PC-9 (cell line): ENCODE data around the gene SUSD2. TPM values are rescaled to one million over a fixed set of nuclear protein-coding genes. Genes with fewer than 3 reads are reported as not detected.

Experiments
- BruUV-seq: library from RNA; stranded (reverse); fragments of 400-500 nt; replicated peaks from 2 replicates; lab custom pipeline; 2021; lab: Mats Ljungman, UMichigan
- CTCF ChIA-PET: fragments of 300-600 bp; sonication (Branson Sonifier 250); formaldehyde crosslinking; loops from one replicate; lab custom pipeline; 2022; ENCODE audit warnings: antibody characterized with exemption; lab: Charles Lee
- POLR2A ChIA-PET: fragments of 300-600 bp; sonication (Branson Sonifier 250); formaldehyde crosslinking; loops from one replicate; lab custom pipeline; 2022; ENCODE audit warnings: antibody characterized with exemption; ENCODE audit not compliant: unreplicated experiment; lab: Charles Lee
- DNase-seq, 2 experiments: peaks; one replicate each; pipeline versions ENCODE4 v3.0.0 to v3.0.0-alpha.2; 2015 to 2022; ENCODE audit warnings: mixed read lengths in 1 of 2
- H2AFZ ChIP-seq: fragments of 200-600 bp; sonication (generic); 2 replicates; pipeline ENCODE4 v1.8.1; 2017; ENCODE audit warnings: antibody characterized with exemption
- H3F3A ChIP-seq: fragments of 200-600 bp; sonication (generic); 2 replicates; pipeline ENCODE4 v1.8.1; 2017; ENCODE audit warnings: antibody characterized with exemption, mild to moderate bottlenecking, low read depth; ENCODE audit not compliant: insufficient read depth
- H3K27ac ChIP-seq: fragments of 200-600 bp; sonication (generic); 2 replicates; pipeline ENCODE4 v1.6.1; 2016; ENCODE audit warnings: mixed run types
- H3K27me3 ChIP-seq: fragments of 200-600 bp; sonication (generic); 2 replicates; pipeline ENCODE4 v1.6.1; 2016; ENCODE audit warnings: low read depth, mixed run types; ENCODE audit not compliant: insufficient read depth
- H3K36me3 ChIP-seq: fragments of 200-600 bp; sonication (generic); 2 replicates; pipeline ENCODE4 v1.6.1; 2016; ENCODE audit warnings: low read depth, mixed run types
- H3K4me1 ChIP-seq: fragments of 200-600 bp; sonication (generic); replicated peaks from 2 replicates; pipeline ENCODE4 v1.6.1; 2016; ENCODE audit warnings: mixed run types; ENCODE audit not compliant: insufficient read depth
- H3K4me2 ChIP-seq: fragments of 200-600 bp; sonication (generic); 2 replicates; pipeline ENCODE4 v1.6.1; 2017; ENCODE audit warnings: mixed run types
- H3K4me3 ChIP-seq: fragments of 200-600 bp; sonication (generic); 2 replicates; pipeline ENCODE4 v1.6.1; 2016; ENCODE audit warnings: mixed run types
- H3K79me2 ChIP-seq: fragments of 200-600 bp; sonication (generic); 2 replicates; pipeline ENCODE4 v1.6.1; 2017; ENCODE audit warnings: low read depth, mixed run types
- H3K9me2 ChIP-seq: fragments of 200-600 bp; sonication (generic); 2 replicates; pipeline ENCODE4 v1.8.1; 2017; ENCODE audit warnings: mild to moderate bottlenecking; ENCODE audit not compliant: insufficient read depth
- H3K9me3 ChIP-seq: fragments of 200-600 bp; sonication (generic); 2 replicates; pipeline ENCODE4 v1.8.1; 2016; ENCODE audit warnings: low read depth; ENCODE audit not compliant: insufficient read depth
- H4K20me1 ChIP-seq: fragments of 200-600 bp; sonication (generic); 2 replicates; pipeline ENCODE4 v1.8.1; 2017; ENCODE audit not compliant: insufficient read depth
- CTCF ChIP-seq: fragments of 200-600 bp; sonication (generic); conservative IDR thresholded peaks from 2 replicates; pipeline ENCODE4 v1.6.1; 2017; ENCODE audit warnings: mixed run types, antibody characterized with exemption, mild to moderate bottlenecking, moderate library complexity
- EZH2 ChIP-seq: fragments of 200-600 bp; sonication (generic); IDR thresholded peaks from 2 replicates; pipeline ENCODE4 v1.8.0; 2017; ENCODE audit warnings: antibody characterized with exemption, low read depth
- intact Hi-C: fragments of 100-400 bp; cut with micrococcal nuclease; formaldehyde crosslinking; loops from one replicate; pipeline ENCODE4 v1.10.0; 2022; ENCODE audit not compliant: unreplicated experiment
- total RNA-seq: library from RNA; stranded (reverse); gene quantifications from 2 replicates; pipeline ENCODE4 v1.2.3, GENCODE V29; 2021

Gene SUSD2
- total RNA-seq, 1 experiment from 2014 or later, result 5.5 TPM

- no peak overlapping the region for H3K27ac ChIP-seq
- no peak overlapping the region for H3K4me3 ChIP-seq
- no TSS peak for BruUV-seq
- peaks cover 2% of the 10 kb centered on the region; the same call in 1 of the 2 replicates for H3F3A ChIP-seq
- H3K4me2 ChIP-seq, result no peak overlapping the region
- no peaks in the 10 kb centered on the region for H3K9me2 ChIP-seq
- peak in 1 of 2 experiments; percentile 63 for DNase-seq
- no peaks in the 10 kb centered on the region for H3K79me2 ChIP-seq
- H4K20me1 ChIP-seq, result no peaks in the 10 kb centered on the region
- intact Hi-C loops, result no loop called here
- no peaks in the 10 kb centered on the region for H3K27me3 ChIP-seq
- H3K36me3 ChIP-seq, result no peaks in the 10 kb centered on the region
- ChIA-PET CTCF (interaction anchor here (0.7 kb wide), 1 partner anchor 67 kb away, joined by 8 read pairs; no protein-coding TSS in a partner anchor), POLR2A (no interaction called here)
- H3K4me1 ChIP-seq, result peaks cover 6% of the 10 kb centered on the region; the same call in 1 of the 2 replicates
- TF ChIP-seq CTCF, result peak; percentile 88
- TF ChIP-seq EZH2, result no peak
- H3K9me3 ChIP-seq, result no peaks in the 10 kb centered on the region
- no peak overlapping the region for H2AFZ ChIP-seq
Observed at GRCh38 chr22:24175160-24175808, 6.0 kb upstream of the SUSD2 start.

- no TSS peak for BruUV-seq
- ChIA-PET POLR2A (no interaction called here), CTCF (no interaction called here)
- Histone ChIP-seq H3K9me2 (no peaks in the 10 kb centered on the region), H2AFZ (no peak overlapping the region), H3K27ac (no peak overlapping the region), H3K79me2 (no peaks in the 10 kb centered on the region), H3K9me3 (no peaks in the 10 kb centered on the region), H3K4me3 (no peak overlapping the region), H4K20me1 (no peaks in the 10 kb centered on the region), H3K36me3 (no peaks in the 10 kb centered on the region), H3F3A (peaks cover 10% of the 10 kb centered on the region; the same call in 1 of the 2 replicates), H3K4me1 (peaks cover 13% of the 10 kb centered on the region), H3K4me2 (no peak overlapping the region), H3K27me3 (no peaks in the 10 kb centered on the region)
- no peak for TF ChIP-seq CTCF
- TF ChIP-seq EZH2, result no peak
- intact Hi-C loops, result no loop called here
- DNase-seq, result no peak
Observed at GRCh38 chr22:24176040-24176439, 5.2 kb upstream of the SUSD2 start.

- Histone ChIP-seq H3K79me2 (no peaks in the 10 kb centered on the region), H3K36me3 (no peaks in the 10 kb centered on the region), H3F3A (peaks cover 10% of the 10 kb centered on the region; the same call in 1 of the 2 replicates), H3K9me3 (no peaks in the 10 kb centered on the region), H3K4me1 (peaks cover 14% of the 10 kb centered on the region), H2AFZ (no peak overlapping the region), H3K4me2 (no peak overlapping the region), H4K20me1 (no peaks in the 10 kb centered on the region), H3K9me2 (no peaks in the 10 kb centered on the region), H3K4me3 (no peak overlapping the region), H3K27me3 (no peaks in the 10 kb centered on the region), H3K27ac (no peak overlapping the region)
- ChIA-PET POLR2A (no interaction called here), CTCF (no interaction called here)
- BruUV-seq, result no TSS peak
- TF ChIP-seq EZH2 (no peak), CTCF (no peak)
- intact Hi-C loops, result no loop called here
- DNase-seq, result no peak
Observed at GRCh38 chr22:24176630-24177029, 4.7 kb upstream of the SUSD2 start.
